SK-N-SH (cell line): ENCODE measurements around the gene FEZF1. TPM values are rescaled to one million over a fixed set of nuclear protein-coding genes. Genes with fewer than 3 reads are reported as not detected.

Source experiments
- CTCF ChIA-PET: fragments of 300-600, 350-600 bp; formaldehyde crosslinking; extraction: SDS; loops from one replicate; lab custom pipeline; 2021; lab: Yijun Ruan, JAX
- POLR2A ChIA-PET: fragments of 350-600 bp; sonication (Branson Sonifier 250); formaldehyde crosslinking; extraction: SDS; loops from one replicate; lab custom pipeline; 2020; ENCODE audit warnings: antibody characterized with exemption, inconsistent platforms; lab: Yijun Ruan, JAX
- DNase-seq: peaks from one replicate; pipeline ENCODE4 v3.0.0; 2012
- H2AFZ ChIP-seq: fragments of 200-600 bp; sonication (generic); 2 replicates; pipeline ENCODE4 v1.8.1; 2016; ENCODE audit warnings: antibody characterized with exemption, mild to moderate bottlenecking, low read depth
- H3F3A ChIP-seq: fragments of 200-600 bp; sonication (generic); replicated peaks from 2 replicates; pipeline ENCODE3; 2016; ENCODE audit warnings: antibody characterized with exemption, mild to moderate bottlenecking; ENCODE audit not compliant: insufficient read depth
- H3K27ac ChIP-seq, 2 experiments: fragments of 200-500 bp in 1 of 2; fragments of 200-600 bp in 1 of 2; sonication (Bioruptor generic) in 1 of 2; sonication (generic), shearing (Covaris generic) in 1 of 2; 2 replicates each; pipeline versions ENCODE4 v1.5.1 to v1.6.1; 2014 to 2016; ENCODE audit warnings: low read depth in 2 of 2, inconsistent platforms in 1 of 2, low read length in 1 of 2, mild to moderate bottlenecking in 1 of 2, mixed read lengths in 1 of 2
- H3K27me3 ChIP-seq: fragments of 200-600 bp; sonication (generic), shearing (Covaris generic); 2 replicates; pipeline ENCODE4 v1.6.1; 2016; ENCODE audit warnings: mixed run types; ENCODE audit not compliant: insufficient read depth
- H3K36me3 ChIP-seq, 2 experiments: fragments of 200-500 bp in 1 of 2; fragments of 200-600 bp in 1 of 2; sonication (Bioruptor generic) in 1 of 2; sonication (generic) in 1 of 2; replicated peaks in 1 of 2; 2 replicates each; pipeline versions ENCODE3 to v1.5.1; 2014 to 2016; ENCODE audit warnings: low read length in 1 of 2, mild to moderate bottlenecking in 1 of 2; ENCODE audit not compliant: insufficient read depth in 2 of 2, control insufficient read depth in 1 of 2
- H3K4me1 ChIP-seq, 2 experiments: fragments of 200-500 bp in 1 of 2; fragments of 200-600 bp in 1 of 2; sonication (Bioruptor generic) in 1 of 2; sonication (generic), shearing (Covaris generic) in 1 of 2; 2 replicates each; pipeline versions ENCODE4 v1.5.1 to v1.6.1; 2014 to 2016; ENCODE audit warnings: low read depth in 1 of 2, low read length in 1 of 2, mixed run types in 1 of 2; ENCODE audit not compliant: insufficient read depth in 2 of 2, control insufficient read depth in 1 of 2
- H3K4me2 ChIP-seq: fragments of 200-600 bp; sonication (generic), shearing (Covaris generic); 2 replicates; pipeline ENCODE4 v1.6.1; 2017; ENCODE audit warnings: mixed run types
- H3K4me3 ChIP-seq, 2 experiments: fragments of 200-500 bp in 1 of 2; fragments of 200-600 bp in 1 of 2; sonication (Bioruptor generic) in 1 of 2; sonication (generic), shearing (Covaris generic) in 1 of 2; 2 replicates each; pipeline versions ENCODE4 v1.5.1 to v1.8.1; 2014 to 2016; ENCODE audit warnings: low read depth in 2 of 2, inconsistent platforms in 1 of 2, low read length in 1 of 2, mild to moderate bottlenecking in 1 of 2, mixed read lengths in 1 of 2, moderate library complexity in 1 of 2
- H3K79me2 ChIP-seq: fragments of 200-600 bp; sonication (generic); 2 replicates; pipeline ENCODE4 v1.8.1; 2017; ENCODE audit warnings: mild to moderate bottlenecking; ENCODE audit not compliant: insufficient read depth
- H3K9ac ChIP-seq: fragments of 200-600 bp; sonication (generic); 2 replicates; pipeline ENCODE4 v1.6.1; 2017; ENCODE audit warnings: mixed run types
- H3K9me2 ChIP-seq: fragments of 200-600 bp; sonication (generic); 2 replicates; pipeline ENCODE4 v1.6.1; 2017; ENCODE audit warnings: mixed run types
- H3K9me3 ChIP-seq: fragments of 200-600 bp; sonication (generic); 2 replicates; pipeline ENCODE4 v1.6.1; 2017; ENCODE audit warnings: mixed run types, mild to moderate bottlenecking, moderate library complexity
- H4K20me1 ChIP-seq: fragments of 200-600 bp; sonication (generic); 2 replicates; pipeline ENCODE4 v1.6.1; 2017; ENCODE audit warnings: mild to moderate bottlenecking, mixed run types; ENCODE audit not compliant: insufficient read depth
- CTCF ChIP-seq: fragments of 200-600 bp; sonication (generic); IDR thresholded peaks from 2 replicates; pipeline ENCODE4 v1.6.1; 2017; ENCODE audit warnings: antibody characterized with exemption, mild to moderate bottlenecking, moderate library complexity
- ELF1 ChIP-seq: IDR thresholded peaks from 2 replicates; pipeline ENCODE4 v1.4.0; 2012
- EZH2phosphoT487 ChIP-seq: fragments of 200-600 bp; sonication (generic); IDR thresholded peaks from 2 replicates; pipeline ENCODE4 v1.6.1; 2017; ENCODE audit warnings: low read depth, mixed run types, mild to moderate bottlenecking, antibody characterized with exemption, moderate library complexity, borderline replicate concordance
- FOSL2 ChIP-seq: IDR thresholded peaks from 2 replicates; pipeline ENCODE4 v1.4.0; 2012; ENCODE audit warnings: low read depth, mild to moderate bottlenecking, moderate library complexity, borderline replicate concordance
- FOXM1 ChIP-seq: IDR thresholded peaks from 2 replicates; pipeline ENCODE4 v1.4.0; 2012; ENCODE audit warnings: low read depth, mild to moderate bottlenecking
- GATA2 ChIP-seq: sonication (generic); formaldehyde crosslinking; IDR thresholded peaks from 2 replicates; pipeline ENCODE4 v1.5.0; 2020; ENCODE audit warnings: mild to moderate bottlenecking, missing genetic modification reagents
- IRF3 ChIP-seq: fragments of 150-350 bp; IDR thresholded peaks from 2 replicates; pipeline ENCODE4 v1.6.1; 2016; ENCODE audit warnings: mild to moderate bottlenecking, low read depth, low read length
- MAX ChIP-seq: IDR thresholded peaks from 2 replicates; pipeline ENCODE4 v1.4.0; 2012; ENCODE audit warnings: low read depth
- MEF2A ChIP-seq: IDR thresholded peaks from 2 replicates; pipeline ENCODE4 v1.4.0; 2012; ENCODE audit warnings: low read depth, borderline replicate concordance
- MXI1 ChIP-seq: IDR thresholded peaks from 2 replicates; pipeline ENCODE4 v1.6.1; 2012; ENCODE audit warnings: mild to moderate bottlenecking, low read depth, low read length, improper control_type of control experiment
- PBX3 ChIP-seq: IDR thresholded peaks from 2 replicates; pipeline ENCODE4; 2012
- RFX5 ChIP-seq: IDR thresholded peaks from 2 replicates; pipeline ENCODE4 v1.6.1; 2012; ENCODE audit warnings: mild to moderate bottlenecking, improper control_type of control experiment, low read length
- SMC3 ChIP-seq: IDR thresholded peaks from 2 replicates; pipeline ENCODE4 v1.6.1; 2012; ENCODE audit warnings: low read depth, low read length, improper control_type of control experiment
- USF1 ChIP-seq: IDR thresholded peaks from 2 replicates; pipeline ENCODE4 v1.4.0; 2012; ENCODE audit warnings: low read depth, borderline replicate concordance
- WGBS: methylation state at CpG from one replicate; pipeline ENCODE4 v1.1.6; 2017; ENCODE audit warnings: low lambda C conversion rate; 5-methylcytosine and 5-hydroxymethylcytosine counted together
- polyA plus RNA-seq, 3 experiments: library from polyadenylated mRNA; depleted of rRNA; stranded (reverse); fragments of >200 nt; gene quantifications; 2 replicates each; pipeline ENCODE4 v1.2.3, GENCODE V29; 2012

The FEZF1 gene
- polyA plus RNA-seq, 1 of the 3 experiments (the other 2 are of a cell fraction) = not detected

- no peak for DNase-seq
- Histone ChIP-seq H3K9ac (no peak overlapping the region), H3K4me3 (no peak overlapping the region), H3K27ac (no peak overlapping the region), H3K4me1 (peaks cover 0 to 3% of the 10 kb centered on the region in 2 experiments; a peak in 1 of 4 replicates), H4K20me1 (no peaks in the 10 kb centered on the region), H3F3A (no peaks in the 10 kb centered on the region), H3K36me3 (no peaks in the 10 kb centered on the region), H3K4me2 (no peak overlapping the region), H3K9me3 (no peaks in the 10 kb centered on the region), H3K79me2 (no peaks in the 10 kb centered on the region), H2AFZ (no peak overlapping the region), H3K27me3 (no peaks in the 10 kb centered on the region), H3K9me2 (0 out of 2 replicates have a peak, but pooled peaks cover 5% of the 10 kb centered on the region)
- ChIA-PET CTCF (no interaction called here), POLR2A (no interaction called here)
- TF ChIP-seq ELF1 (no peak), USF1 (no peak), SMC3 (no peak), EZH2phosphoT487 (no peak), MAX (no peak), FOXM1 (no peak), FOSL2 (no peak), RFX5 (no peak), CTCF (no peak), IRF3 (no peak), PBX3 (no peak)
- WGBS = 19% methylated on average over 1 of the region's 1 CpG
Observed at GRCh38 chr7:122340427-122340826, 35.9 kb upstream of the FEZF1 start.

- Histone ChIP-seq H3K9ac (no peak overlapping the region), H3K9me2 (0 out of 2 replicates have a peak, but pooled peaks cover 5% of the 10 kb centered on the region), H3K27ac (no peak overlapping the region), H3F3A (no peaks in the 10 kb centered on the region), H3K9me3 (no peaks in the 10 kb centered on the region), H2AFZ (no peak overlapping the region), H4K20me1 (no peaks in the 10 kb centered on the region), H3K4me2 (no peak overlapping the region), H3K36me3 (no peaks in the 10 kb centered on the region), H3K4me3 (no peak overlapping the region), H3K79me2 (no peaks in the 10 kb centered on the region), H3K27me3 (no peaks in the 10 kb centered on the region), H3K4me1 (peaks cover 0 to 3% of the 10 kb centered on the region in 2 experiments; a peak in 1 of 4 replicates)
- 2% methylated on average over 6 of the region's 6 CpGs for WGBS
- ChIA-PET CTCF (no interaction called here), POLR2A (no interaction called here)
- TF ChIP-seq GATA2 (CRISPR knock-in tag) (no peak), MXI1 (no peak), MEF2A (no peak), RFX5 (no peak), MAX (no peak)
- no peak for DNase-seq
Observed at GRCh38 chr7:122339145-122339904, 34.8 kb upstream of the FEZF1 start.
